Measurements from ENCODE around the gene DPP6.

Gene DPP6

DNA sequence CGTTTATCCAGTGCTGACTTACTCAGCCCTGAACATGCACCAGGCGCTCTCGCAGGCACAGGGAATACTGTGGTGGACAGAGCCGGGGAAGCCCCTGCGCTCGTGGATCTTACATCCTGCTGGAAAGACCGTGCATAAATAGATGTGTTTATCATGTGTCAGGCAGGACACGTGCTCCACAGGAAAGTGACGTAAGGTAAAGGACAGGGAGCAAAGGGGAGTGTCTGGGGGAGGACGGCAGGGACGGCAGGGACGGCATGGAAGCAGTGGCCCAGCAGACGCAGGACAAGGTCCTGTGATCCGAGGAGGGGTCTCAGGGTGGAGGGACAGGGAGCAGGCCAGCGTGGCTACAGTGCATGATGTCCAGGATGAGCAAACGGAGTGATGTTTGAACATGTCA is 540.2 kb downstream of the DPP6 start:
- DNase-seq (ENCODE audit: low read depth in 2 of 2), result no peak

DNA sequence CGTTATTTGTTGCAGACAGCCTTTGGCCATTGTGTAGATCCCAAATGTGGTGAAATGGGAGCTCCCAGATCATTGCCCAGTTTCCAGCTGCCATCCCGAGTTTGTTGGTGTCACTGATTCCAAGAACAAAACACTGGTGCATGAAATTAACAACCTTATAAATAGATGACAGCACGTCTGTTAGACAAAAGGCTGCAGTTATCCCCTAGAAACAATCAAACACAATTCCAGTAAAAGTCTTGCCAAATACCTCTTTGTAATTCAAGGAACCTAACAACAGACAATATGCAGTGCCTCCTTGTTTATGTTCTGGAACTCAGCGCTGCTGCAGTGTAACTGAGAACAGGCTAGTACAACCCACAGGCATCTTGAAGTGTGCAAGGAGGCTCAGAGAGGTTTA is 546.2 kb downstream of the DPP6 start:
- DNase-seq (ENCODE audit: low read depth in 2 of 2), result no peak

DNA sequence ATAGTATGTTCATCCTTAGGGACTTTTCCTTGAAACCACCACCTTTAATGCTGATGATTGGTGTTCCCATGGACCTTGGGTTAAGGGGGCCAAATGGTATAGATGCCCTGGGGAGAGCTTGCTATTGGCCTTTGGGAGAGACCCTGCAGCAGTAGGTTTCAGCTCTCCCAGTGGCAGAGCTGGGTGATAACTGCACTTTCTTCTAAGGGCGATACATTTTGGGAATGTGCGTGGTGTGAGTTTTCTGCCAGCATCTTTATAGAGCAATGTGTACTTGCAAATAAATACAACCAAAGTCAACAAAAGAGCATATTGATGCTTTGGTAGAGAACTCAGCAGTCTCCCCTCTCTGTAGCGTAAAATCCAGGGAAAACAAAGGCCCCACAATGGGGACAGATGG is 546.7 kb downstream of the DPP6 start:
- DNase-seq (ENCODE audit: low read depth in 2 of 2), result no peak

DNA sequence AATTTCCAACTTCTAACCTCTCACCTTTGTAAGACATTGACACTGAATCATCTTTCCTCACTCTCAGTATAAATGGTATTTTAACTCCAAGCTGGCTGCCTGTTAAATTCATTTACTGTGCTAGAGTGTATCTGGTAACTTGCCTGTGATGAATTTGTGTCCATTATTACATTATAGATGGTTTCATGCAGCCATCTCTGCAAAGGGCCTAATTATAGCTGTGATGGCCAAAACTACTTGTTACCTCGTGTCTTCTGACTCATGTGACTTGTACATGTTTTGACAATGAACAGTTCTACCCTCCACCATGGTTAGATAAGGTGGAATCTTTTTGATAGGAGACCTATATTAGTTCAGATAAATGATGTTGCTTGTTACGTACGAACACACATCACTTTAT is 558.7 kb downstream of the DPP6 start:
- no peak for DNase-seq (ENCODE audit: low read depth in 2 of 2)

DNA sequence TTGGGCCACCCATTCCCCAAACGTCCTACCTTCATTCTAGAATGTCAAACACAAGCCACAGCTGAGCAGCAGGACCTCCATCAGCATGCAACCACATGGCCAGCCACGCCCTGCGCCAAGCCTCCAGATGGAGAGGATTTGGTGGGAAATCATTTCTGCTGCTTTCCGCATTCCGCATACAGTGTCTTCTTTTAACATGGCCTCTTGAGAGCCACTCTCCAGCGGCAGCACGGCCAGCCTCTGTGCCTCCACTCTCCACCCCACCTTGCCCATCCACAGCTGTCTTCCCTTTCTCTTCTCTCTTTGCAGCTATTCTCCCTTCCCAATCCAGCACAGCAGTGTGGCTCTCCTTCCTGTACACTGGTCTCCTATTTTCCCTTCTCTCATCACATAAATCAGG is 561.6 kb downstream of the DPP6 start:
- DNase-seq (ENCODE audit: low read depth in 2 of 2), result no peak

DNA sequence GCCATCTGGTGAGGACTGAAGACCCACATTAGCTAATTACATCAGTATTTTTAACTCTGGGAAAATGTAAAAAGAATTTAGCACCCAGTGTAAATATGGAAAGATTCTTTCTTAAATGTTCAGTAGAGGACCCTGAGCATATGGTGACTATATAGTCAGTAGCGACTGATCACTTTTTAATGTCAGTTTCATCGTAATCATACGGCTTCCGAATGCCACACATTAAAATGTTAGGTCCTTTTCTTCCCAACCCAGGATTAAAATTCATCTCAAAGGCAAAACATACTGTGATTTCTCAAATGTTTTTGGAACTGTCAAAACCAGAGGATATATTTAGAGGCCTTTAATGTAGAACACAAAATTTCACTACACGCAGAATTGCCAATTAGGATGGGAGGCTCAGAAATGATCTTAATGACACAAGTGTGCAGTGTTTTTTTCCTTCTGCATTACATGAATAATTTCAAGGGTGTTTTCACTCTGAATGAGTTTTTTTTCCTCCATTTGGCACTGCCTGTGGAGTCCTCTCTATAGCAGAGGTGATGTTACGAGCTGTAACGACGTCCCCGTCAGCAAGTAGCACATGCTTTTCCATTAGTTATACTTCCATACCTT is 568.0 kb downstream of the DPP6 start:
- DNase-seq (ENCODE audit: low read depth in 2 of 2), result no peak

DNA sequence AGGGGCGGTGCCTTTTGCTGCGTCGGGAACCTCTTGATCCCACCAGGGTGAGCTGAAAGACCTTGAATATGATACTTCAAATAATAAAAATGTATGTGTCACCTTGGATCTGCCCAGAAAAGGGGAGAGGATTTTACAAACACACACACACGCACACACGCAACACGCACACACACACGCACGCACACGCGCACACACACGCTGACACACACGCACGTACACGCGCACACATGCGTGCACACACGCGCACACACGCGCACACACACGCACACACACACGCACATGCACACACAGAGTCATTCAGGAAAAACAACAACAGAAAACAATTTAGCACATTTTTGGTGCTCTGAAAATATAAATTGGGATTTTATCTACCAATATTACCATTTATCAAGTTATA is 571.2 kb downstream of the DPP6 start:
- DNase-seq (ENCODE audit: low read depth in 2 of 2), result no peak

DNA sequence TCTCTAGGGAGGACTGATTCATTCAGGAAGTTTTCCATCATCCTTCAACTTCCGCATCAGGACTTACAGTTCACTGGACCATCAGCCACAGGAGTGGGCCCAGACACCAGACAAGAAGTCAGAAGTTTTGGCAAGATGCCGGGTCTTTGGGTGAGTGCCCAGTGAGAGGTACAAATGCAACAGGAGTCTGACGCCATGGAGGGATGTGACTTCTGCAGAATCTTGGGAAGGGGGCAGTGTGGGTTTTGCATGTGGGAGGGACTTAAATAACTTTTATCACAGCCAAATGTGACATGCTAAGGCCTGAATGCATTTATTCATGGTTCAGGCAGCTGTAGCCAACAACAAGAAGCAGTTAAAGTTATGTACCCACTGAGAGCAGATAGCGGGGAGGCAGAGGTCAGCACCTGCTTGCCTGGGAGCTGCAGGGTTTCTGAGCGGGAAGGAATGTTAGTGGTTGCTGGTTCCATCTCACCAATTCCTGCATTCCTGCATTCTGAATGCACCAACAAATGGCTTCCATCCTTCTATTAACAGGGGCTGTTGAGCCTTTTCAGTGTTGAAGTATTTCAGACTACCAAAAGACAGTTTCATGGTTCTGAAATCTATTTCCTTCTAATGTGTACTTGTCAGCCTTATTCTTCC is 575.6 kb downstream of the DPP6 start:
- no peak for DNase-seq (ENCODE audit: low read depth in 2 of 2)

DNA sequence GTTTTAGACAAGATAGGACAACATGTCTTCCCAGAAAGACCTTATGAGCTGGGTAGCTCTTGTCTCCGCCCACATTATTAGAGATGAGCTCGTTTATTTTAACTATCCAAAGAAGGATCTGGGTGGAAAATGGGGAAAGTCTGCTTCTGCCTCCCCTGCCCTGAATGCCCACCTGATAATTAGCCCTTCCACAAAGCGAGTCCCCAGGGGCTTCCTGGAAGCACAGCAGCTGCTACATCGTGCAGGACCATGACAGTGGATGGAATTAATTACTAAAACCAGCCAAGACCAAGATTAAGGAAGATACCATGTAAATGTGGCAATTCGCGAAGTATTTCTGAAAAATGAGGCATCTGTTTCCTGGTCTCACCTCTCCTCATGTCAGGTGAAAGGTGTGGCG is 576.4 kb downstream of the DPP6 start:
- DNase-seq (ENCODE audit: low read depth in 2 of 2), result no peak

DNA sequence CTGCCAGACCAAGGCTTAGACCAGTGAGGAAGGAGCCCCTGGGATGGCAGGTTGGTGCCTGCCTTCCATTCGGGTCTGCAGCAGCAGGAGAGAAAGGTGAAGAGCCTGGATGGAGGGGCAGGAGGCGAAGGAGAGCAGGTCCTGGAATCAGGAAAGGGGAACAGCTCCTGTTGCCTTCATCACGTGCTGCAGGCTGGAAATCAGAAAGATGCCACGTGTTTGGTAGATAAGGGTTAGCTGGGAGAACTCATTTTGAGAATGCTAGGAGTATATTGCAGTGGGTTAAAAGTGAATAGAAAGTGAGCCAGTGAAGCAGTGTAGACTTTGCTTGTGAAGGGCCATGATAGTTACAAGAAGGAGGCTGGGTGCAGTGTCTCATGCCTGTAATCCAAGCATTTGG is 579.0 kb downstream of the DPP6 start:
- no peak for DNase-seq (ENCODE audit: low read depth in 2 of 2)

DNA sequence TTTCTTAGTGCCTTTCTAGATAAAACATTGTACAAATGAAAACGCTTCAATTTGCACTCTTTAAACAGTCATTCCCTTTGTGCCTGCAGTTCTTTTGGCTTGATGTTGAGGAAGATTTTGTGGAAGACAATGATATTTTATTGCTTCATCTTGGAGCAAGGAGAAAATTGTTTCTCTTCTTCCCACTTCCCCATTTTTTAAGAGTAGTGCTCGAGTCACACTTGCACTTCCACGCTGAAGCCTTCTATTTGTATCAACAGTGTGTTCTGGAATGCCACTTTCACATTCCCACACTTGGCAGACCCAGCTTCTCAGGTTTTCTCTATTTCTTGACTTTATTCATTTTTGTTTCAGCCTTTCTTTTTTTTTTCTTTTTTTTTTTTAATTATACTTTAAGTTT is 581.4 kb downstream of the DPP6 start:
- DNase-seq (ENCODE audit: low read depth in 2 of 2), result no peak

DNA sequence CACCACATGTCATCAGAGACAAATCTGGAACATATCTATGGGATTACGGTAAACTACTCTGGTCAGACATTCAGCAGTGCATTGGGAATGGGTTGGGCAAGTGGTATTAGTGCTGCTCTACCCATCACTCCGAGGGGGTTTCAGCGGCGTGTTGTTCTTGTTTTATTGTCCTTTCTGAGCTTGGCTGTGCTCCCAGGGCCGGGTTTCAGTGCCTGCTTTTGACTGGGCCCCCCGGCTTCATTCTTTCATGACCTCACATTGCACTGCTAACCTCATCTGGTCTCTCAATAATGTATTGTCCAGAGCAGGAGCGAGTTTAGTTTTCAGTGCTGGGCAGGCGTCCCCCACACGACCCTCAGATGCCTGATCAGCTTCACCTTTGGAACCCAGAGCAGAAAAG is 586.1 kb downstream of the DPP6 start:
- DNase-seq (ENCODE audit: low read depth in 2 of 2), result no peak

DNA sequence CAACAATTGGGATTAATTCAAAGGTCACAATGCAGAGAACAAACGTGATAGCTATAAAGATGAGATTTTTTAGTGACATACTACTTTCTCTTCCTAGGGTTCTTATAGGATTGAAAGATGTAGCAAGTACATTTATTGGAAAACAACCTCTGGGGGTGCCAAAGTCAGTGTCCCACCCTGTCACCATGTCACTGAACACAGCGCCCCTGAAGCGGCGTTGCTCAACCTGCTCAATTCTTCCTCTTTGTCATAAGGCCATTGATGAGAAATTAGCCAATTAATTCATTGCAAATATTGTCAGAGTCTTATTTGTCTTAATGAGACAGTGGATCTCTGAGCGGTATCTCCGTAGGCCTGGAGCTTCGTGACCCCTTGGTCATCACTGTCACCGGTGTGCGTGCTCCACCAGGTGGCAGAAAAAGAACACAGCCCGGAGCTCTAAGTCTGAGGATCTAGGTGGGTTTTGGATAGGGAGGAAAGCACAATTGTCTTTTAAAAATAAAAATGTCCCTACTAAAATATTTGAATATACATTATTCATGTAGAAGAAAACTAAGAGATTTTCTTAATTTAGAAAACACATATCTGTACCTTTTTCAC is 588.2 kb downstream of the DPP6 start:
- DNase-seq (ENCODE audit: low read depth in 2 of 2), result no peak

DNA sequence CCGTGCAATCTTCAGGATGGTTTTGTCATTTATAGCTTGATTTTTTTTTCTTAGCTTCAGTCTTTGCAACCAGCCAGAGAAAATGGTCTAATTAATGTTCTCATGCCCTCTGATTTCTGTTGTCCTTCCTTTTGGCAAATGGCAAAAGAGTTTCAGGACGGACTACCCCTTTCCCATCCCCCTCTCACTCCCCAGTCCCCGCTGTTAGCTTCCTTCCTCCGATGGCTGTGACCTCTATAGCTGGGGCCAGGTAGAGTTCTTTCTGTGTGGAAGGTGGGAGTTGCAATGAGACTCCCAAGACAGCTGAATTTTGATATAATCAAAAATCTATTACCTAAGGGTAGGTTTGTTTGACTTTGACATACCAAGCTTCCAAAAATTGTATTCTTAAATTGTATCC is 588.7 kb downstream of the DPP6 start:
- no peak for DNase-seq (ENCODE audit: low read depth in 2 of 2)

DNA sequence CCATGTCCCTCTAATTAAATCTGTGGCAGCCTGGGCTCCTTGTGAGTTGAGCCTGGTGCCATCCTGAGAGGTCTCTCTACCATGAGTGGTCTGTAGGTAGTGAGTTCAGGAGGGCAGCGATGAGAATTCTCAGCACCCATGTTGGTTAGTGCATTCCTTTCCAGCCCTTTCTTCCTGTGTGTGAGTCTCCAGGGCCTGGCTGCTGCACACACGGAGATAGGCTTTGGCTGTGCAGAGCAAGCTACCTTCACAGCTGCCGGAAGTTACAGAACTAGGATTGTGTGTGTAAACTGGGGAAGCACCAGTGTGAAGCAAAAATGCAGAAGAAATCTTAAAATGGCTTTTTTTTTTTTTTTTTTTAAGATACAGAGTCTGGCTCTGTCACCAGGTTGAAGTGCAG is 592.2 kb downstream of the DPP6 start:
- DNase-seq (ENCODE audit: low read depth in 2 of 2), result no peak

DNA sequence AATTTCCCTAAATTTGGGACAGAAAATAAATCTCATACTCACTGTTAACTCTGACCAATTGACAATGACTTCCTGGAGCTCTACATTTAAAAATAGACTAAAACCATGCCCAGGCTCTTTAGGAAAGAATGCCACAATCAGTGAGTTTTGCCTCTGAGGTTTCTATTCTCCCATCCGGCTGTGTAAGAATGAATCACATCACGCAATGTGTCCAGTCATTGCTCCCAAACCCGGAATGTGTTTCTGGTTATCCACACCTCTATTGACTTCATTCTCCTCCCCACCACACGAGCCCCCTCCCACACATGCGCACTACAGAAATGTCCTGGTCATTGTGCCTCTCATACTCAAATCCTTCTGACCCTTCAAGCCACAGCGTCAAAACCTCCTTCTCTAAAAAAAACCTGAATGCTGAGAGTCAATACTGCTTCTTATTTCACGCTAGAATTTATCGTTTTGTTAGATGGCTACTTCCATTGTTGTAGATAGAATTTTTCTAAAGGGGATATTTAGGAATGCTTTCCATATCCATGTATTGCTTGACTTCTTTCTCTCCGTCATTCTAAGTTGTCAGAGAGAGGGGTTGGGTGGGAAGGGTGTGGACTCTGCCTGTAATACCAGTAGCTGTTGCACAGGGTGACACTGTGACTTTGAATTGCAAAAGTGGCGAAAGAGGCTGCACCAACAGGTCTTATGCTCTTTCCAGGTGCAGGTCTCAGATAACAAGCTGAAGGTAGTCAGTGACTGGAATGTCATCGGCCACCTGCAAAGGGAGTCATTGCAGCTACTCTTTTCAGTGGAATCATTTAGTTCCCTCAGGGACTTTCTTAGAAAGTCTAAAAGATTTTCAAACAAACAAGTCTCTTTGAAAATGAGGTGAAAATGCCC is 594.2 kb downstream of the DPP6 start:
- no peak for DNase-seq (ENCODE audit: low read depth in 2 of 2)

DNA sequence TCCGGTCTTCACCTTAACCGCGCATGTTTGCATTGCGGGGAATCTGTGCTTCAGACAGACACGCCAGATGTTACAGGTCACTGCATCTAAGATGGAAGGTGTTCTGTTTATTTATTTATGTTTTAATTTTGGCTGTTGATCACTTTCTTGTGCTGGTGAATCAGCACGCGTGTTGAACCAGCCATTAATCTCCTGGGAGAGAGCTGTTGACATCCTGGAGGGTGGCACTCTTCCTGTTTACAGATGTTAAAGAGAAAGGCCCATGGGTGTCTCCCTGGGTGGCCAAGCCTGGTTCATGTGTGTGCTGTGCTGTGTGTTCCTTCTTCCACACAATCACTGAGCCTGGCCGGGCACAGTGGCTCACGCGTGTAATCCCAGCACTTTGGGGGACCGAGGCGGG is 595.4 kb downstream of the DPP6 start:
- no peak for DNase-seq (ENCODE audit: low read depth in 2 of 2)

DNA sequence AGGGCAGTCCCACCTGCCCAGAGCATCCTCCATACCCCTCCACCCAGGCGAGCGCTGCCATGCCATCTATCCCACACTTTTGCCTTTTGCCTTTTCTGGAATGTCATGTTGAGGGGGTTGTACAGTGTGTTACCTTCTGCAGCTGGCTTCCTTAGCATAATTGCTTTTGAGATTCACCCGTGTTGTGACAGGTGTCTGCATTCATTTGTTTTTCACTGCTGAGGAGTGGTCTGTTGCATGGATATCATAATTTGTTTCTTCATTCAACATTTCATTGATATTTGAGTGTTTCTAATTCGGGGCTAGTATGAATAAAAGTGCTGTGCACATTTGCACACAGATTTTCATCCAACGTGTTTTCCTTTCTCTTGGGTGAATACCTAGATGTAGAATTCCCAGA is 596.8 kb downstream of the DPP6 start:
- no peak for DNase-seq (ENCODE audit: low read depth in 2 of 2)

DNA sequence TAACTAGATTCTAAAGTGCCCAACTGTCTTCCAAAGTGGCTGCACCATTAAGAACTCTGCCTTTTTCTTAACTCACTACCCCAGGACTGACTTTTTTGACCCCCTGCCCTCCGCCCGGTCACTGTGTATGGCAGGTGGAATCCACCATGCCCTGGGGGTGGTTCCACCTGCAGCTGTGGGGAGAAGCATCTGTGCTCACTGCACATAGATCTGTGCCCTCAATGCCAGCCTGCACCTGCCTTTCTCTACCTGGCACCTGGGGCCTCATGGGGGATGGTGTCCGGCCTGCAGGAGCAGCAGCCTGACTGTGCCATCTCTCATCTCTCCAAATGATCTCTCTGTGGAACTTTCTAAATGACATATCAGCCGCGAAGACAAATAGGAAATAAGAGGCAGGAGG is 597.2 kb downstream of the DPP6 start:
- DNase-seq (ENCODE audit: low read depth in 2 of 2), result no peak

DNA sequence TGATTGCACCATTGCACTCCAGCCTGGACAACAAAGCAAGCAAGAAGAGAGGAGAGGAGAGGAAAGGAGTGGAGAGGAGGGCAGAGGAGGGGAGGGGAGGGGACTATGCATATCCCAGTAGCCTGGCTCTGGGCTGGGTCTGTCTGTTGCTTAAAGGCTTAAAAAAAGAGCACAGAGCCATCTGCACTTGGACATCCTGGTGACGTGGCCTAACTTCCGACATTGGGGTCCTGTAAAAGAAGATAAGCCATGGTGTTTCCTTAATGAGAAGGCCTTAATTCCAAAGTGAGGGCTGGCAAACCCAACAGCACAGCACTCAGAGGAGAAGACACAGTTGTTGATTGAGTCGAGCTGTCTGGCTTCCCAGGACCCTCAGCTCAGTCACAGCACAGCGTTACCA is 598.1 kb downstream of the DPP6 start:
- DNase-seq (ENCODE audit: low read depth in 2 of 2), result no peak

DNA sequence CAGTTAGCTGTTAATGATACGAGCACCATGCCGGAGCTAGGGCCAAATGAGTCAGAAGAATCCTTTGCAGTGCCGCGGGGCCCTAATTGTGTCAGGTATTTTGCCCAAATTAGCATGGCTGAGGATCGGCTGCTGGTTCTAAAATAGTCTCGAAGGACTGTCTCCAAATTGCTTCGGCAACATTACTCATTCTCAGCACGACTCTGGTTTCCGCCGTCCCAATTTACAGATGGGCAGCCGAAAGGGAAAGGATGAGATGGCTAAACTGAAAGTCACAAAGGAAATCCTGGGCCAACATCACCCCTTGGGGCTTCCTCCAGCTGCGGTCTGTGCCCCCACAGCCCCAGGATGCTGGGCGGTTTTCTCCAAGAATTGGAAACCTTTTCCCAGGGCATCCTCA is 599.3 kb downstream of the DPP6 start:
- DNase-seq (ENCODE audit: low read depth in 2 of 2), result no peak

DNA sequence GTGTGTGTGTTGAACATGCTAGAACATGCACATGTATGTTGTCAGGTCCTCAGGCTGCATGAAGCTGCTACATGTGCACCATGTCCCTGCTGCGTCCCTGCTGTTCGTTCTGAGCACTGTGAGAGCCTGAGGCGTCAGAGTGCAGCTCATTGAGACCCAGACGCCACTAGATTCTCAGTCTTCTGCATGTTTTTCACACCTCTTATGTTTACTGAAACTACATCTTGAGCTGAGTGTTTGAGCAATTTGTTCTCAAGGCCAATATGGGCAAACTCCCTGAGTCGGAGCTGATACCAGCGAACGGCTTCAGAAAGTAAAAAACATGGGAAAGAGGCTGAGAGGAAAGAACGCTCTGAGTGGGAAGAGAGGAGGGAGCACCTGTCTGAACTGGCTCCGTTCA is 600.4 kb downstream of the DPP6 start:
- no peak for DNase-seq (ENCODE audit: low read depth in 2 of 2)

DNA sequence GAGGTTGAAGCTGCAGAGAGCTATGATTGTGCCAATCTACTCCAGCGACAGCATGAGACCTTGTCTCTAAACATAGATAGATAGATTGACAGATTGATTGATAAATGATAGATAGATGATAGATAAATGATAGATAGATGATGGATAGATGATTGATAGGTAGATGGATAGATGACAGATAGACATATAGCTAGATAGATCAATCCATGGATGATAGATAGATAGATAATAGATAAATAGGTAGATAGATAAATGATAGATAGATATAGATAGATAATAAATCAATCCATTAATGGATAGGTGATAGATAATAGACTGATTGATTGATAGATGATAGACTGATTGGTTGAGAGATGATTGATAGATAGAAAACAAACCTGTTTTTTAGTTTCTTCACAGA is 601.1 kb downstream of the DPP6 start:
- DNase-seq (ENCODE audit: low read depth in 2 of 2), result no peak

All from stimulated activated CD4-positive, alpha-beta T cell treated with anti-CD3 and anti-CD28 coated beads, Interleukin-12 subunit alpha, Interleukin-12 subunit beta, amount 100 ng/mL, for 24 hours (primary cell).